GM20431 (cell line): ENCODE results near the gene AACS.
"Not testable (repeated sequence)": the region's sequence is repeated elsewhere in the genome, so short reads cannot be mapped to it uniquely, and the experiment has no call there.

ENCODE experiments used
- in situ Hi-C: fragments of 300-500 bp; cut with MseI, MboI; formaldehyde crosslinking; loops from one replicate; pipeline ENCODE4 v1.15.0; 2020; ENCODE audit warnings: low sequenced_read_pairs; ENCODE audit not compliant: unreplicated experiment

Gene AACS

DNA sequence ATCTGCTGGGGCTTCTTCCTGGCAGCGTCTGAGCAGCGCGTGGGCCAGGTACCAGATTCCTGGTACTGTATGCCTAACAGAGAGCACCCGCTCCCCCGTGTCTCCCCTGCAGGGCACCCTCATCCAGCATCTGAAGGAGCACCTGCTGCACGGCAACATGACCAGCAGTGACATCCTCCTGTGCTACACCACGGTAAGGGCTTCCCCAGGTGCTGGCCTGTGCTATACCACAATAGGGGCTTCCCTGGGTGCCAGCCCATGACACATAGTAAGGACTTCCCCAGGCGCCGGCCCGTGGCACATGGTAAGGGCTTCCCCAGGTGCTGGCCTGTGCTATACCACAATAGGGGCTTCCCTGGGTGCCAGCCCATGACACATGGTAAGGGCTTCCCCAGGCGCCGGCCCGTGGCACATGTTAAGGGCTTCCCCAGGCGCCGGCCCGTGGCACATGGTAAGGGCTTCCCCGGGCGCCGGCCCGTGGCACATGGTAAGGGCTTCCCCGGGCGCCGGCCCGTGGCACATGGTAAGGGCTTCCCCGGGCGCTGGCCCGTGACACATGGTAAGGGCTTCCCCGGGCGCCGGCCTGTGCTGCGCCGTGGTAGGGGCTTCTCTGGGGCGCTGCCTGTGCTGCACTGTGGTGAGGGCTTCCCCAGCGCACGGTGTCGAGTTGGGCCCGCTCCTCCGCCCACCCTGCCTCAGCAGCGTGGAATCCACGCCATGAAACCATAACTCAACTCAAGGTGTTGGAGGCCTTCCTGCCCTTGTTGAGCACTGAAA is 49.3 kb downstream of the AACS start:
- in situ Hi-C loops, result no loop called here

DNA sequence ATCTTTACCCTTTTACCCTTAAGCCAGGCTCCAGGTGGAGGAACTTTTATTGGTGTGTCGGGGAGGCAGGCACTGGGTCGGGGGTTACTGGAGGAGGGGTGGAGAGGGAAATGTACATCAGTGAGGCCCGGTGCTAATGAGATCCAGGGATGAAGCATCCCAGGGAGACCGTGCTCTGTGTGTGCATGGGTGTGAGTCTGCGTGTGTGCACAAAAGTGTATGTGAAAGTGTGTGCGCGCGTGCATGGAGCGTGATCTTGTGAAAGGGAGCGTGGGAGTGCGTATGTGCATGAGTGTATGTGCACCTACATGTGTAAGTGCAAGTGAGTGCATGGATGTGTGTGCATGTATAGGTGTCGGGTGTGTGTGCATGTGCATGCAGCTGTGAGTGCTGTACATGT is 55.3 kb downstream of the AACS start:
- in situ Hi-C loops, result no loop called here

DNA sequence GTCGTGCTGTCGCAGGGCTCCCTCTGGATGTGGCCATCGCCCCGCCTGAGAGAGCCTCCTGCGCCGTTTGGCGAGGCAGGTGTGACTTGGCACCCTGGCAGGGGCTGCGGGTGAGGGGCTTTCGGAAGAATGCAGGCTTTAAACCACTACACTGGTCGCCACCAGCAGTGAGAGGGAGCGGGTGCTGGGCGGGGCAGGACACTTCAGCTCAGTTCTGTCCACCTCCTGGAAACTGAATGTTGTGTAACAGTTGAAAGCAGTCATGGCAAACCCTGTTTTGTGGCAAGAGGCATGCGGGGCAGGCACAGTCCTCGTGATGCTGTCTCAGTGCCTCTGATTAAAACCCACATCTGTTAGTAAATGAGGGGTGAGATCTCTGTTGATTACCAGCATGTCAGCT is 55.9 kb downstream of the AACS start:
- in situ Hi-C loops, result no loop called here

DNA sequence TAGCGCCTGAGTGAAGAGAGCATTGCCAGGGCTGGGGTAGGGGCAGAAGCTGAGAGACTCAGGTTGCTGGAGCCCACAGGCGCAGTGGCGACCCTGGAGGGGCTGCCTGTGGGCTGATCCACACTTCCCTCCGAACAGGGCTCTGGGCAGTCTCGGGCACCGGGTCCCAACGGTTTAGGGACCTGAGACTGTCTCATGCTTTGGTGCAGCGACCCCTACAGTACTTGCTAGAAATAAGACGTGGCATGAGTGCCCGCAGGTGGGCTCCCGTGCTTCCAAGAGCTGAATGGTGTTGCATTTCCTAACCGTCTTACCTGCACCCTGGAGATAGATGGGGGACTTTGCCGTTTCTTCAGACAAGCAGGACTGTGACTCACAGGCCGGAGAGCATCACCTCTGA is 57.4 kb downstream of the AACS start:
- in situ Hi-C loops, result no loop called here

DNA sequence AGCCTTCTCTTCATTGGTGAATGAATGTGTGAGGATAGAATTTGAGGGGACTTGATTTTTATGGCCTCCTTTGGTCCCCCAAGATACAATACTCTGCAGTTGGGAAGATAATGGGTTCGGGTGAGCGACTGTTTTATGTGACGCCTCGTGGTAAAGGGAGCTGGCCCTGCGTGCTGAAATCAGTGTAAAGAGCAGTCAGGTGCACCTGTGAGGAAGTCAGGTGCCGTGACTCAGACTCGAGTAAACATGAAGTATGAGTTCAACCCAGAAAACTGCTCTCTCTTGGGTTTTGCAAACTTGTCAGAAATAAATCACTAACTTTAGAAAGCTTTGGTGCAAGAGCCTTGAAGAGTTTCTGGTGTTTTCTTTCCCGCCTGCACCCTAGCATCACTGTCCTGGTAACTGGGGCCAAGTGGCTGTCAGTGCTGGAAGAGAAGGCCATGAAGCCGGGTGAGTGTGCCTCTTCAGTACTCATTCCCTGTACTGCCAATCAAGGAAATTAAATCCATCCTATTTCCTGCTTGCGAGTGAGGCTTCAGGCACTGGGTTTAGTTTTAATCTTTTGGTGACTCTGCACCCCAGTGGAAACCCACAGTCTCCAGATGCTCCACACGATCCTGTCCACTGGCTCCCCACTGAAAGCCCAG is 59.2 kb downstream of the AACS start:
- in situ Hi-C loops, result no loop called here

DNA sequence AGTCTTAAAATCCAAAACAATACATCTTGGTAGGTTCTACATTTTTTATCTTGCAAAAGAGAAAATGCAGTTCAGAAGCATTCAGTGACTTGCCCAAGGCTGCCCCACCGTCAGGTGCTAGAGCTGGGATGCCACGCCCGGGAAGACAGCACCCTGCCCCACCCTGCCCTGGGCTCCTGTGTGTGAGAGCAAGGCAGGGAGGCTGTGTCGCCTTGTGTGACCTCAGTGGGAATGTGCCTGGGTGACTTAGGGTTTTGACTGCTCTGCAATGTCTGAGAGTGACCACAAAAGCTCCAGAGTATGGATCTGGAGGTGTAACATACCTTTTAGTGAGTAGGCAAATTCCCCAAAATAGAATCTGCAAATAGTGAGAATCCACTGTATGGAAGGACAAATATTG is 60.0 kb downstream of the AACS start:
- in situ Hi-C loops, result no loop called here

DNA sequence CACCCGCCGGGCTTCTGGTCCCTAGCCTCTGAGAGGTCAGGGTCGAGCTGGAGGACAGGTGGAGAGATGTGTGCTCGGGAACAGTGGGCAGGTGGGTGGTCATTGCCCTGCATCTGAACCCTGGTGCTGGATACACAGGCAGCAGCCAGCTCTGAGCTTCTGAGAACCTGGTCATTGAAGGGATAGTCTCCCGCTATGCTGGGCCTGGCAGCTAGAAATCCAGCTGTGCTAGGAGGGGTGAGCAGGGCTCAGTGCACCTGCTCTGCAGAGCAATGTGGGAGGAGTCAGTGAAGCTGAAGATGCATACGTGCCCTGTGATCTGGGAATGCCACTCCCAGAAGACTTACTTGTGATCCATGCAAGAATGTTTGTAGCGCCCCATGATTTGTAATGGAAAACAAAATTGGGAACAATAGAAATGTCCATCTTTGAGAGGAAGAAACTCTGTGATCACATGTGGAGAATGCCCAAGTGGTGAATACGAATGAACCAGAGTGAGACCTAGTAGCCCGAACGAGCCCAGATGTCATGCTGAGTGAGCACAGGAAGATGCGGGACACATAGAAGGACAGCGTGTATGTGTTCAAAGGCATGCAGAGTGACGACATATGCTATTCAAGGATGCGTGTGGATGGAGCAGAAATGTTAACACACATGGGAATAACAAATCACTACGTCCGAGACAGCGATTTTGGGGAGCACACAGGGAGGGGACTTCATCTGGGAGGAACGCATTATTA is 63.4 kb downstream of the AACS start:
- in situ Hi-C loops, result no loop called here

DNA sequence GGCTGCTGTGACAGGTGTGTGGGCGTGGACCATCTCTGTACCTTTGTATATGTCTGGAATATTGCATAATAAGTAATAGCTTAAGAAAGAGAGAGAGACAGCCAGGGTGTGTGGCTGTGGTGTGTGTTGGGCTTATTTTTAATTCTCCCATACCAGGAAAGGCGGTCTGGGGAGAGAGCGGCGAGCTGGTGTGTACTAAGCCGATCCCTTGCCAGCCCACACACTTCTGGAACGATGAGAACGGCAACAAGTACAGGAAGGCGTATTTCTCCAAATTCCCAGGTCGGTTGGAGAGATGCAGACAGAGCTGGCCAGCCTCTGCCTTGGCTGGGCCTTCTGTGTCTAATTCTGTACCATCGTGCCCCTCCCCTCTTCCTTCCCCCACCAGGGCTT is 63.9 kb downstream of the AACS start:
- in situ Hi-C loops, result no loop called here

DNA sequence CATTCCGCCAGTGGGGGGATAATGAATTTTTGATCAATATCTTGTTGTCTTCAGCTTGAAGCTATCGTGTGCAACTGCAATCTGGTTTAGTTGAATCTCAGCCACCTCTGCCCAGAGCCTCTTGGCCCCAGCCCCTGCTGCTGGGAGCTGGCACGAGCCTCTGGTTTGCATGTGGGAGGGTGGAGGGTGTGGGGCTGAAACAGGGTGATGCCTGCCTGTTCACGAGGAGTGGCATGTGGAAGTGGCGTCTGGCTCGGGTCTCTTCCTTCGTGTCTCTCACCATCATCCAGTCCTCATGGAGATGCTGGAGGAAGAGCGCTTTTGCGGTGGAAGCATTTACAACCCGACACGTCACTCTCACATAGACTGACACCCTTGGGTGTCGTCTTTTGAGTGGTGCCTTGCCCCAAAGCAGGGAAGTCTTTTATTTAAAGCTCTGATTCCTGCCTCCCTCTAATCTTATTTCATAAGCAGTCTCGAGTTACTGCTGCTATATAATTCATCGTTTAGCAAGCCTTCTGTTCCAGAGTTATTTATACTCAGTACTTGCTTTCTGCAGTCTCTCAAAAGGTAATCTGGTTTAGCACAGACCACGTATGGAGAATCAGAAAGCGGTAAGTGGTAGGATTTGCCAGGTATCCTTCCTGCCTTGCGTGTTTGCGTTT is 64.5 kb downstream of the AACS start:
- in situ Hi-C loops, result no loop called here

DNA sequence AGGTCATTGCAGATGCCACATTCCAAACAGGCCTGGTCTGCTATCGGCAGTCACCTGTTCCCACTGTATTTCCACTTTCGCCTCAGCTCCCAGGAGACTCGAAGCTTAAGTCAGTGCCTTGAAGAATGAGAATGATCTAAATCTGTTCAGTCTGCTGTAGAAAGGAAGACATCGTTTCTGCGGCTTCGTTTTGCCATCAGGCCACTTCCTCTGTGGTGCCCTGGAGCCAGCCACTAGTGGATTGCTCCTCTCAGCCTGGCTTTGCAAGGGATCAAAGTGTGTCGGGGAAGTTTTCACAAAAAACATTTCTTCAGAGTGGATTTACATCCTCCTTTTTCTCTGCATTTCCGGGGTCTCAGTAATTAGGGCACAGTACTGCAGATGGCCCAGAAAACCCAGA is 66.7 kb downstream of the AACS start:
- in situ Hi-C loops, result no loop called here

DNA sequence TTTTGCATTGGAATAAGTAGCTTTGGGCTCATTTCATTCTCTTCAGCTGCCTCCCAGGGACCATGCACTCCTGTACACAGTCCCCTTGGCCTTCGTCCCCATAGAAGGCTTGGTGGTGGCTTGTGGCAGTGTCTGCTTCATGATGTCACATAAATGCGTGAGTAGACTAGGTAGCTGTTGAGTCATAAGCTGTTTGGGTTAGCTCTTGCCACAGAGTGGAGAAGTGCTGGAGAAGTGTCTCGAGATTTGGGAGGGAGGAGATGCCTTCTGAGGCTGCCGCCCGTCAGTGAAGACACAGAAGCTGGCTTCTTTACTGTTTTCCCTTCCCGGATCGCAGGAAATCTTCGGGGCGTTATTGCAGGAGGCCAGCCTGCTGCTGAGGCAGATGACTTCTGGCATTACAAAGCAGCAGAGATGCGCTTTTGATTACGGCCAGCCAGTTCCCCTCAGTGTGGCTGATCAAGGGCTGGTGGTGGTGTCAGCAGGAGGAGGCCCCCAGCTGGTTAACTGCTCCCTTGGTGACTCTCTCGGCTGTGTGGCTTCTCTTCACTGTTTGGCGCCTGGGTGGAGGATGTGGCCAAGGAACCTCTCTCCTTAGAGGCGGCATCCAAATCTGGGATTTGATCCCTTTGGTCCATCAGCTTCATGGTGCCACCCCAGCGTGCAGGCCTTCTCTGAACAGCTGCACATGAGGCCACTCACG is 67.6 kb downstream of the AACS start:
- in situ Hi-C loops, result no loop called here

DNA sequence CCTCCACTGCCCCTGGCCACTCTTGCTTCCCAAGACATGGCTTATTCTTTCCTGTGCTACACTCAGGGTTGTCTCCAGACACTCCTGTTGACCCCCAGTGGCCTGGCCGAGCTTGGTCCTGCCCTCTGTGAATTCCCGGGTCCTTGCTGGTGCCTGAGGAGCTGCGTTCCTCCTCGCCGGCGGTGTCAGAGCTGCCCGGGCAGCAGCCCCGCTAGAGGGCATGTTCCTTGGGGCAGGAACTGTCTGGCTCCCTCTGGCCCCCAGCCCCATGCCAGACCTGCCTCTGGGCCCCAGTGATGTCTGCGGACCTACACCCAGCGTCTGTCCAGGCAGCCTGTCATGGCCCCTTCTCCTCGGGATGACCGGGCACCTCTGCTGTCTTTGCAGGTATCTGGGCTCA is 68.4 kb downstream of the AACS start:
- in situ Hi-C loops, result no loop called here

DNA sequence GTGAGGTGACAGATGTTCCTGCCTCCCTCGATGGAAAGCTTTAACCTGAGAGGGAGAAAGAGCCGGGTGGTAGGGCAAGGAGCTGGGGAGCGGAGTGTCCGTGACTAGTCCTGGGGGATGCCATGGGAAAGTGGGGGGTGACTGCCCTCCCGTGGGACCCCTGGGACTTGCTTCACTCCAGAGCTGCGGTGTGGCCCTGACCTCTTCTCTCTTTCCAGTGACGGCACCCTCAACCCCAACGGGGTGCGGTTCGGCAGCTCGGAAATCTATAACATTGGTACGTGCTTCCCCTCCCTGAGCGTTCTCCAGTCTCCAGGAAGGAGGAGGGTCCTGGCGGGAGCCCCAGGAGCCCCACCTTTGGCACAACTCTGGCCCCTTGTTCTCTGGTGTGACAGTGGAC is 69.3 kb downstream of the AACS start:
- in situ Hi-C loops, result no loop called here

DNA sequence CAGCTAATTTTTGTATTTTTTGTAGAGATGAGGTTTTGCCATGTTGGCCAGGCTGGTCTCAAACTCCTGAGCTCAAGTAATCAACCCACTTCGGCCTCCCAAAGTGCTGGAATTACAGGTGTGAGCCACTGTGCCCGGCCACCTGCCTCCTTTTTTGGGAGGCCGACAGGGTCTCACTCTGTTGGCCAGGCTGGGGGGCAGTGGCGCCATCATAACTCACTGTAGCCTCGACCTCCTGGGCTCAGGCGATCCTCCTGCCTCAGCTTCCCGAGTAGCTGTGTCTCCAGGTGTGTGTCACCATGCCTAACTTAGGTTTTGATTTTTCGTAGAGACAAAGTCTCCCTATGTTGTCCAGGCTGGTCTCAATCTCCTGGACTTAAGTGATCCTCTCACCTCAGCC is 70.7 kb downstream of the AACS start:
- in situ Hi-C loops, result no loop called here

DNA sequence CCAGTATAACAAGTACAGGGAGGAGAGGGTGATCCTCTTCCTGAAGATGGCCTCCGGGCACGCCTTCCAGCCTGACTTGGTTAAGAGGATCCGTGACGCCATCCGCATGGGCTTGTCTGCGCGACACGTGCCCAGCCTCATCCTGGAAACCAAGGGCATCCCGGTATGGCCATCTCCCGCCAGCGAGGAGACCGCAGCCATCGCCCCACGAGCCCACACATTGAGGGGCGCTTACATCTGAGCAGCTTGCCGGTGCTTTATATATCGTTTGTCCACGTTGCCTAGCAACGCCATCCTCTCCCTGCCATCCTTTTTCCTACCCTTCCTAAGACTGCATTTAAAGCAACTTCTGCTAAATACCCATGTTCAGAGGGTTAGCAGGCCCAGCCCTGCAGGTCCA is 71.5 kb downstream of the AACS start:
- in situ Hi-C loops, result no loop called here

DNA sequence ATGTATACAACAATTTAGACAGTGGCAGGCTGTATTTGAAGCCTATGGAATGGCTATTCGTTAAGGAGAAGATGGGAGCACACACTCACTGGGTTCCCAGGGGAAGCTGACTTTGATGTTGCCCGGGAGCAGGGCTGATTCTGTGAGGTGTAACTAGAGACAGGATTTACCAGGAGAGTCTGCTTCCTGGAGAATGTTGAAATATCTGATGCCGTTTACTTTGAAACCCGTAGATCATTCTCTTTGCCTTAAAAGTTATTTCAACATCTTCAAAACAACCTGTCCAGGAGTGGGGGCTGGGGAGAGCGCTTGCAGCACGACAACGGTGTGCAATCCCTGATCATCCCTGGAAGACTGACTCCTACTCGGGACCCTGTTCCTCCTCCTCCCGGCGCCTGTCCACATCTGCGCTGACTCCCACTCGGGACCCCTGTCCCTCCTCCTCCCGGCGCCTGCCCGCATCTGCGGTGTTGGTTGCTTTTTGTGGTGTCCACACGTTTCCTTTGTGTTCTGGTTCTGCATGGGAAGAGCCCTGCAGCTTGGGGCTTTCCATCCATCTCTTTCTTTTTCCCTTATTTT is 72.6 kb downstream of the AACS start:
- in situ Hi-C loops, result no loop called here

DNA sequence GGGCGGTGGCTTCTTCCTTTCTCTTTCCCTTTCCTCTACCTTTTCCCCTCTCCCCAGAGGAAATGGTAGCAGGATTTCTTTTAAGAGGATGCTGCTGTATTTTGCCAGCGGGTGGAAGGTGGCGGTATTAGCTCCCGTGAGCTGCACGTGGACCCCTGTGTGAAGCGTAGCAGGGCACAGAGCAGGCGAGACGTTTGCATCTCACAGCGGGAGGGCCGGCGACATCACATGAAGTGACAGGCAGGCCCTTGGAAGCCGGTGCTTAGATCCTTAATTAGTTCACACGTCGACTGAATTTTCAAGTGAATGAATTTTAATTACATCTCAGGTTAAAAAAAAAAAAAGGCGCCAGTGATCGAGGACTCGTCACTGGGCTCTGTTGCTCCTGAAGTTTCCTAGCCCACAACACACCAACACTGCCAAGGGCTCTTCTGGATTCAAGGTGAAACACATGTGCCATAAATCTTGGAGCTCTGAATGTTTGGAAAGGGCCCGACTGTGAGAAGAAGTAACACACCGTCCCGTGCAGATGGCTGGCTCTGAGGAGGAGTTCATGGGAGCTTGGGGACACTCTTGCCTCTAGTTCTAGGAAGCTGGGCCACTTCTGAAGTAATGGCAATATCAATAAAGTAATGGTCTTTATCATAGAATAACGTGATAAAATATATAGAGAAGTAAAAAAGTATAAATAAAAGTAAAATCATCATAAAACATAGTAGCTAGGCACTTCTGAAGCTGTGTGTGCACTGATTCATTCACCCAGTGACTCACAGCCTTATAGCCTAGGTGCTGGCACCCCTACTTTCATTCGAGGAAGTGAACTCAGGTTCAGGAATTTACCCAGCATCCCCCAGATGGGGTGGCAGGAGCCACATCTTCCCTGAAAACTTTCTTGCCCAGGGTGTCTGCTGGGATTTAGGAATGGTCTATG is 75.3 kb downstream of the AACS start:
- in situ Hi-C loops, result no loop called here

DNA sequence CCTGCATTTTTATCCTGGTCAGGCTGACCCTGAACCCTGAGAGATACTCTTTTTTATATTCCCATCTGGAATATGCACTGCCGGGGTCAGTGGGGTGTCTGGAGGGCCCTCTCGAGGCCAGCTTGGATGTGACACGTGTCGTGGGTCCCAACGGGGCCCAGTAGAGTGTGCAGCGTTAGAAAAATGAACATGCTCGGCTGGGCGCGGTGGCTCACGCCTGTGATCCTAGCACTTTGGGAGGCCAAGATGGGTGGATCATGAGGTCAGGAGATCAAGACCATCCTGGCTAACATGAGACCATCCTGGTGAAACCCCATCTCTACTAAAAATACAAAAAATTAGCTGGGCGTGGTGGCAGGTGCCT is 76.0 kb downstream of the AACS start:
- in situ Hi-C loops, result not testable (repeated sequence)

DNA sequence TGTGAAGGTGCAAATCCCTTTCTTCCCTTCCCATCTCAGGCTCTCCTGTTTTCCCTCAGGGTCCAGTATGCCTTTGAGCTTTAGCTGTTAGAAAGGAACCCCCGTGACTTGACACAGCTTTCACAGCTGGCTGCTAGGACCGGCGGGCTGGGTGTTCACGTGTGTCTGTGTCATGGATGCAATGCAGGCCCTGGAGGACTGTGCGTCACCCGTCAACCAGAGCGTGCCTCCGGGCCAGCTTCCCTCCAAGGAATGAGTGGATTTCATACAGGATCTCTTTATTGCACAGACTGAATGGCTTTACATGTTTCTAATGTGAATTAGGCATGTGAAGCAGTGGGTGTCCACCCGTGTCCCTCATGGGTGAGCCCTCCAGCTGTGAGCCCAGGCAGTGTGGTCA is 77.4 kb downstream of the AACS start:
- in situ Hi-C loops, result no loop called here
